Stimulated activated CD4-positive, alpha-beta T cell treated with anti-CD3 and anti-CD28 coated beads, Interleukin-1b, Interleukin-23, amount 100 ng/mL, for 24 hours (primary cell): ENCODE results near the gene RNF113B.

Source experiments
- DNase-seq, 4 experiments: peaks; one replicate each; pipeline ENCODE4 v3.0.0-alpha.2; 2020; ENCODE audit warnings: low read depth in 4 of 4, low spot score in 1 of 4

The RNF113B gene

GRCh38 chr13:98204546-98204945 lies 27.5 kb upstream of the RNF113B start:
- DNase-seq, result no peak

GRCh38 chr13:98203646-98204326 lies 26.7 kb upstream of the RNF113B start:
- no peak for DNase-seq

GRCh38 chr13:98201984-98202383 lies 24.9 kb upstream of the RNF113B start:
- no peak for DNase-seq

GRCh38 chr13:98201189-98201588 lies 24.1 kb upstream of the RNF113B start:
- no peak for DNase-seq

GRCh38 chr13:98200211-98200878 lies 23.3 kb upstream of the RNF113B start:
- no peak for DNase-seq

GRCh38 chr13:98199480-98199879 lies 22.4 kb upstream of the RNF113B start:
- no peak for DNase-seq

GRCh38 chr13:98198683-98199082 lies 21.6 kb upstream of the RNF113B start:
- no peak for DNase-seq

GRCh38 chr13:98195054-98195791 lies 18.2 kb upstream of the RNF113B start:
- DNase-seq, result no peak

- DNase-seq, result no peak
Observed at GRCh38 chr13:98192008-98192407, 14.9 kb upstream of the RNF113B start.

GRCh38 chr13:98190889-98191444 lies 13.9 kb upstream of the RNF113B start:
- DNase-seq, result no peak

- no peak for DNase-seq
Observed at GRCh38 chr13:98189841-98190505, 12.9 kb upstream of the RNF113B start.

- no peak for DNase-seq
Observed at GRCh38 chr13:98188544-98189166, 11.6 kb upstream of the RNF113B start.

GRCh38 chr13:98187965-98188261 lies 10.8 kb upstream of the RNF113B start:
- no peak for DNase-seq

- DNase-seq, result no peak
Observed at GRCh38 chr13:98187155-98187964, 10.3 kb upstream of the RNF113B start.

- DNase-seq, result no peak
Observed at GRCh38 chr13:98184792-98185191, 7.7 kb upstream of the RNF113B start.

- no peak for DNase-seq
Observed at GRCh38 chr13:98182589-98182988, 5.5 kb upstream of the RNF113B start.

- DNase-seq, result no peak
Observed at GRCh38 chr13:98182153-98182552, 5.1 kb upstream of the RNF113B start.

GRCh38 chr13:98181111-98181815 lies 4.2 kb upstream of the RNF113B start:
- no peak for DNase-seq

- no peak for DNase-seq
Observed at GRCh38 chr13:98180092-98180491, 3.0 kb upstream of the RNF113B start.

- no peak for DNase-seq
Observed at GRCh38 chr13:98175823-98176222, 1.2 kb downstream of the RNF113B start.
